ENCODE data around the gene HTR7. TPM values are rescaled to one million over a fixed set of nuclear protein-coding genes. Genes with fewer than 3 reads are reported as not detected.

HTR7 gene
- polyA plus RNA-seq, 2 of the 4 experiments (the other 2 are of a cell fraction): 0.04 to 0.05 TPM

DNA sequence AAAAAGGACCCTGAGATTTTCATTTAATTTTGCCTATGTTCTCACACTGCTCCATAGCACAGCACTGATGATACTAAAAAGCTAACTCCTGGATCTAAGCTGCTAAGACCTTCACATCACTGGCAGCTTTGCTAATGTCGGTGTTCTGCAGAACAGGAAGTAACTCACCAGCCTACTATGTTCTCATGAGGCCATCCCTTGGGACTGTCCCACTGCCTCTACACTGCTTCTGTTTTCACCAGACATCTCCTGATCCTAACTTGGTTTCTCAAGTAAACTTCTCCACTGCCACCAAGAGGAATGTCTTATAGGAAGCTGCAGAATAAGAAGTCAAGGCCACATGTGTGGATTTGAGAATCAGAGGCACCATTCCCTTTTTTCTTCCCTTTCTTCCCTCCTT lies 15.1 kb downstream of the HTR7 start:
- TF ChIP-seq TFCP2L1 (CRISPR knock-in tag; IDR thresholded peaks at IDR 0.05) (no peak), CEBPB (IDR thresholded peaks at IDR 0.05) (no peak), NPAS2 (CRISPR knock-in tag; IDR thresholded peaks at IDR 0.05; ENCODE audit: borderline replicate concordance) (no peak), POLR2A (IDR thresholded peaks at IDR 0.05; ENCODE audit: low read length) (no peak)
- ChIA-PET POLR2A (no interaction called here), CTCF (no interaction called here)
- 0 out of 3 replicates have a peak, but pooled peaks cover 2% of the 10 kb centered on the region for H3K9me3 ChIP-seq
- H3K4me1 ChIP-seq: no peaks in the 10 kb centered on the region
- no peak for FAIRE-seq
- no peak overlapping the region for H3K27ac ChIP-seq
- WGBS (ENCODE audit: missing lambda C conversion rate): 5% methylated on average over 1 of the region's 1 CpG
- no peak for ATAC-seq
- H3K4me3 ChIP-seq: no peak overlapping the region
- no peak for DNase-seq (ENCODE audit: low read depth in 1 of 2, low spot score in 1 of 2)
- no peak overlapping the region for H3K4me2 ChIP-seq

DNA sequence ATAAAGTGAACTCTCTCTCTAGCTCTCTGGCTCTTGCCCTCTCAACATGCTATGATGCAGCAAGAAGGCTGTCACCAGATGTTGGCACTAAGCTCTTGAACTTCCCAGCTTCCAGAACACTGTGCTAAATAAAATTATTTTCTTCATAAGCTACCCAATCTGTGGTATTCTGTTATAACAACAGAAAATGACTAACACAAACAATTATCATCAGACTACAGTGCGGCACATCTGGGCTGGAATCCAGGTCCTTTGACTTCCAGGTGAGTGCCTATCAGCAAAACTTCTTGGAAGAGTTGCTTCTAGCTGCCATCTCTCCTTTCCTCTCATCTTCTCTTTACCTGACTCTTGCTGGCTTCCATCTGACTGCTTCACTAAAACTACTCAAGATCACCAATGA lies 20.4 kb downstream of the HTR7 start:
- CTCF ChIA-PET: no interaction called here
- Histone ChIP-seq H3K27ac (no peak overlapping the region), H3K4me1 (no peaks in the 10 kb centered on the region), H3K9me3 (0 out of 3 replicates have a peak, but pooled peaks cover 2% of the 10 kb centered on the region), H3K4me3 (no peak overlapping the region), H3K4me2 (no peak overlapping the region)
- no peak for TF ChIP-seq CBX8 (IDR thresholded peaks at IDR 0.05)
- TF ChIP-seq, protein P1, sequence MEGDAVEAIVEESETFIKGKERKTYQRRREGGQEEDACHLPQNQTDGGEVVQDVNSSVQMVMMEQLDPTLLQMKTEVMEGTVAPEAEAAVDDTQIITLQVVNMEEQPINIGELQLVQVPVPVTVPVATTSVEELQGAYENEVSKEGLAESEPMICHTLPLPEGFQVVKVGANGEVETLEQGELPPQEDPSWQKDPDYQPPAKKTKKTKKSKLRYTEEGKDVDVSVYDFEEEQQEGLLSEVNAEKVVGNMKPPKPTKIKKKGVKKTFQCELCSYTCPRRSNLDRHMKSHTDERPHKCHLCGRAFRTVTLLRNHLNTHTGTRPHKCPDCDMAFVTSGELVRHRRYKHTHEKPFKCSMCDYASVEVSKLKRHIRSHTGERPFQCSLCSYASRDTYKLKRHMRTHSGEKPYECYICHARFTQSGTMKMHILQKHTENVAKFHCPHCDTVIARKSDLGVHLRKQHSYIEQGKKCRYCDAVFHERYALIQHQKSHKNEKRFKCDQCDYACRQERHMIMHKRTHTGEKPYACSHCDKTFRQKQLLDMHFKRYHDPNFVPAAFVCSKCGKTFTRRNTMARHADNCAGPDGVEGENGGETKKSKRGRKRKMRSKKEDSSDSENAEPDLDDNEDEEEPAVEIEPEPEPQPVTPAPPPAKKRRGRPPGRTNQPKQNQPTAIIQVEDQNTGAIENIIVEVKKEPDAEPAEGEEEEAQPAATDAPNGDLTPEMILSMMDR (IDR thresholded peaks at IDR 0.05): no peak
- TF ChIP-seq EHF (CRISPR knock-in tag; IDR thresholded peaks at IDR 0.05): no peak
- TF ChIP-seq EHMT2 (IDR thresholded peaks at IDR 0.05; ENCODE audit: low read depth): no peak
- no peak for TF ChIP-seq RCOR1 (IDR thresholded peaks at IDR 0.05; ENCODE audit: low read depth, low read length)
- TF ChIP-seq CBX2 (IDR thresholded peaks at IDR 0.05; ENCODE audit: borderline replicate concordance, low read depth): no peak
- WGBS (ENCODE audit: missing lambda C conversion rate): 36% methylated on average over 1 of the region's 1 CpG
- POLR2A ChIA-PET: no interaction called here
- FAIRE-seq (no peak), ATAC-seq (no peak), DNase-seq (ENCODE audit: low read depth in 1 of 2, low spot score in 1 of 2) (no peak)

DNA sequence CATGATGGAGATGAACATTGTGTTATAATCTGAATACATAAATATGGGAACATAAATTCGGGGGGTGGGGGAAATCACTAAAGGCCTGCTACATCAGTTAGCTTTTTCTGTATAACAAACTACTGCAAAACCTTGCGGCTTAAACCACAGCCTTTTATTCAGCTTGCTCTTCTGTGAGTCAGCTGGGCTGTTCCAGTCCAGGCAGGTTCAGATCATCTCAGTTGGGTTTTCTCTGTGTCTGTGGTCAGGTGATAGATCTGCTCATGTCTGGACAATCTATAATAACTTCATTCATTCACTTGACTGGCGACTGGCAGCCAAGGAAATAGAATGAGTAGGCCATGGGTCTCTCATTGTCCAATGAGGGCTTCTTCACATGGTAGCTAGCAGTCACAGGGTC lies 23.5 kb downstream of the HTR7 start:
- WGBS (ENCODE audit: missing lambda C conversion rate): 27% methylated on average over 3 of the region's 3 CpGs
- TF ChIP-seq, protein P2, sequence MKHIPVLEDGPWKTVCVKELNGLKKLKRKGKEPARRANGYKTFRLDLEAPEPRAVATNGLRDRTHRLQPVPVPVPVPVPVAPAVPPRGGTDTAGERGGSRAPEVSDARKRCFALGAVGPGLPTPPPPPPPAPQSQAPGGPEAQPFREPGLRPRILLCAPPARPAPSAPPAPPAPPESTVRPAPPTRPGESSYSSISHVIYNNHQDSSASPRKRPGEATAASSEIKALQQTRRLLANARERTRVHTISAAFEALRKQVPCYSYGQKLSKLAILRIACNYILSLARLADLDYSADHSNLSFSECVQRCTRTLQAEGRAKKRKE (CRISPR knock-in tag; IDR thresholded peaks at IDR 0.05; ENCODE audit: low read depth): no peak
- TF ChIP-seq ZNF302 (CRISPR knock-in tag; IDR thresholded peaks at IDR 0.05): no peak
- TF ChIP-seq TFCP2L1 (CRISPR knock-in tag; IDR thresholded peaks at IDR 0.05): no peak
- no peak for TF ChIP-seq EHMT2 (IDR thresholded peaks at IDR 0.05; ENCODE audit: low read depth)
- TF ChIP-seq ZC3H11A (IDR thresholded peaks at IDR 0.05): no peak
- no peak for TF ChIP-seq HDAC2 (IDR thresholded peaks at IDR 0.05)
- TF ChIP-seq CBX8 (IDR thresholded peaks at IDR 0.05): no peak
- no peaks in the 10 kb centered on the region for H3K4me1 ChIP-seq
- H3K4me2 ChIP-seq: no peak overlapping the region
- no peak overlapping the region for H3K27ac ChIP-seq
- ChIA-PET POLR2A (no interaction called here), CTCF (no interaction called here)
- DNase-seq (ENCODE audit: low read depth in 1 of 2, low spot score in 1 of 2) (no peak), FAIRE-seq (no peak), ATAC-seq (no peak; a peak in 1 of 6 replicates)
- no peaks in the 10 kb centered on the region for H3K9me3 ChIP-seq
- H3K4me3 ChIP-seq: no peak overlapping the region

DNA sequence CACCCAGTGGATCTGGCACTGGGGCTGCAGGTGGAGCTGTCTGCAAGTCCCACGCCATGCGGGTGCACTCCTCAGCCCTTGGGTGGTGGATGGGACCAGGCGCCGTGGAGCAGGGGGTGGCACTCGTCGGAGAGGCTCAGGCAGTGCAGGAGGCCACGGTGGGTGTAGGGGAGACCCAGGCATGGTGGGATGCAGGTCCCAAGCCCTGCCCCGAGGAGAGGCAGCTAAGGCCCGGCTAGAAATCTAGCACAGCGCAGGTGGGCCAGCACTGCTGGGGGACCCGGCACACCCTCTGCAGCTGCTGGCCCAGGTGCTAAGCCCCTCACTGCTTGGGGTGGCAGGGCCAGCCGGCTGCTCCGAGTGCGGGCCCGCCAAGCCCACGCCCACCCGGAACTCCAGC lies 25.7 kb downstream of the HTR7 start:
- no peak overlapping the region for H3K4me3 ChIP-seq
- no peak for DNase-seq (ENCODE audit: low read depth in 1 of 2, low spot score in 1 of 2)
- ChIA-PET POLR2A (no interaction called here), CTCF (interaction anchor here (1.2 kb wide), 1 partner anchor 22 kb away, joined by 3 read pairs; no protein-coding TSS in a partner anchor)
- TF ChIP-seq NFE2L2 (conservative IDR thresholded peaks at IDR 0.05; ENCODE audit: low read length): no peak
- TF ChIP-seq TFCP2L1 (CRISPR knock-in tag; IDR thresholded peaks at IDR 0.05): no peak
- no peak for TF ChIP-seq HOXB13 (CRISPR knock-in tag; IDR thresholded peaks at IDR 0.05; ENCODE audit: low read depth)
- no peak for TF ChIP-seq PHF8 (IDR thresholded peaks at IDR 0.05; ENCODE audit: borderline replicate concordance, low read depth)
- no peak for TF ChIP-seq EHMT2 (IDR thresholded peaks at IDR 0.05; ENCODE audit: low read depth)
- no peak for TF ChIP-seq POLR2A (IDR thresholded peaks at IDR 0.05; ENCODE audit: low read length)
- TF ChIP-seq, protein P3, sequence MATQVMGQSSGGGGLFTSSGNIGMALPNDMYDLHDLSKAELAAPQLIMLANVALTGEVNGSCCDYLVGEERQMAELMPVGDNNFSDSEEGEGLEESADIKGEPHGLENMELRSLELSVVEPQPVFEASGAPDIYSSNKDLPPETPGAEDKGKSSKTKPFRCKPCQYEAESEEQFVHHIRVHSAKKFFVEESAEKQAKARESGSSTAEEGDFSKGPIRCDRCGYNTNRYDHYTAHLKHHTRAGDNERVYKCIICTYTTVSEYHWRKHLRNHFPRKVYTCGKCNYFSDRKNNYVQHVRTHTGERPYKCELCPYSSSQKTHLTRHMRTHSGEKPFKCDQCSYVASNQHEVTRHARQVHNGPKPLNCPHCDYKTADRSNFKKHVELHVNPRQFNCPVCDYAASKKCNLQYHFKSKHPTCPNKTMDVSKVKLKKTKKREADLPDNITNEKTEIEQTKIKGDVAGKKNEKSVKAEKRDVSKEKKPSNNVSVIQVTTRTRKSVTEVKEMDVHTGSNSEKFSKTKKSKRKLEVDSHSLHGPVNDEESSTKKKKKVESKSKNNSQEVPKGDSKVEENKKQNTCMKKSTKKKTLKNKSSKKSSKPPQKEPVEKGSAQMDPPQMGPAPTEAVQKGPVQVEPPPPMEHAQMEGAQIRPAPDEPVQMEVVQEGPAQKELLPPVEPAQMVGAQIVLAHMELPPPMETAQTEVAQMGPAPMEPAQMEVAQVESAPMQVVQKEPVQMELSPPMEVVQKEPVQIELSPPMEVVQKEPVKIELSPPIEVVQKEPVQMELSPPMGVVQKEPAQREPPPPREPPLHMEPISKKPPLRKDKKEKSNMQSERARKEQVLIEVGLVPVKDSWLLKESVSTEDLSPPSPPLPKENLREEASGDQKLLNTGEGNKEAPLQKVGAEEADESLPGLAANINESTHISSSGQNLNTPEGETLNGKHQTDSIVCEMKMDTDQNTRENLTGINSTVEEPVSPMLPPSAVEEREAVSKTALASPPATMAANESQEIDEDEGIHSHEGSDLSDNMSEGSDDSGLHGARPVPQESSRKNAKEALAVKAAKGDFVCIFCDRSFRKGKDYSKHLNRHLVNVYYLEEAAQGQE (IDR thresholded peaks at IDR 0.05): no peak
- H3K9me3 ChIP-seq: peaks cover 1% of the 10 kb centered on the region; the same call in 1 of the 3 replicates
- FAIRE-seq: no peak
- H3K4me1 ChIP-seq: no peaks in the 10 kb centered on the region
- H3K27ac ChIP-seq: no peak overlapping the region
- WGBS (ENCODE audit: missing lambda C conversion rate): 51% methylated on average over 12 of the region's 17 CpGs
- H3K4me2 ChIP-seq: no peak overlapping the region
- ATAC-seq: no peak

All from A549 (cell line).